Measurements from ENCODE around the gene NXF2B.
A peak's percentile ranks its signal among the peaks of the same experiment; 100 is the strongest.
"Not testable (repeated sequence)": the region's sequence is repeated elsewhere in the genome, so short reads cannot be mapped to it uniquely, and the experiment has no call there.

The NXF2B gene

DNA sequence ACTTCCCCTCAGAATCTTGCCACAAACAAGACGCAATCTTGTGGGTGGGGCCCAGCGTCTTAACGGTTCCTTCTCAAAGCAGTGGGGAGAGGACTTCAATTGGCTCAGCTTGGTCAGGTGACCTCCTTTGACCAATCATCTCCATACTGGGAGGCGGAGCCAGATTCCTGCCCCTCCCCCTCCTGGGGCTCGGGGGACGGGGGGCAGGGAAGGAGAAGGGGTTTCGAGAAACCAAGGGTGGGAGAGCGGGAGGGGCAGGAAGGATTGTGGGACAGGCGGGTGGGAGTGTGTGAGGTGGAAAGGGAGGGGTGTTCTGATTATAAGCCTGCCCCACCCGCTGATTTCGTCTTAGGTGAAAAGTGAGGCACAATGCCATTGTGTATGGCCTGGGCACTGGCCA, at the start of gene NXF2B:
TSS of gene NXF2B (minus strand) at position 101 of the 400 bp plus-strand sequence. CDS start 59,972 bp downstream, outside the sequence.
- not testable (repeated sequence) for DNase-seq (ENCODE audit: low read depth in 2 of 2, low spot score in 1 of 2)

- DNase-seq (ENCODE audit: low read depth in 2 of 2, low spot score in 1 of 2) = not testable (repeated sequence)
Measured at GRCh38 chrX:102478765-102479164, 39.0 kb upstream of the NXF2B start.

GRCh38 chrX:102471762-102472220, 32.0 kb upstream of the NXF2B start, which contains the start of gene TCP11X2:
Gene TCP11X2 (minus strand): TSS chrX:102471812.
- DNase-seq (ENCODE audit: low read depth in 2 of 2, low spot score in 1 of 2) = not testable (repeated sequence)

DNA sequence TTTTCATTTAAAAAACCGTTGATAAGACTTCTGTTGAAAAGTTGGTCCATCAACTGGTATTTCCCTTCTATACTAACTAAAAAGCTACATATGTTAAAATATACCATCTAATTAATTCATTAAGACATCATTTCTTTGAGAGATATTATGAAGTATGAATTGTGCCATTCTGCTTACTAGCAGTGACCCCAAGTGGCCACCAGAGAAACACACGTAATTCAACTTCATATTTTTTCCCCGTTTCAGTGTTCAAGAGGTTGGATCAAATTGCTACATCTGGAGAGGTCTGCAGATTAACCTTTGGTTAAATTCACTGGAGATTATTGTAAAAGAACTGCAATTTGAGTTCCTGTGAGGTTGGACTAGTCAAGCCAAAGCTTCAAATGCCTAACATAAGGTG, 30.4 kb upstream of the NXF2B start:
- not testable (repeated sequence) for DNase-seq (ENCODE audit: low read depth in 2 of 2, low spot score in 1 of 2)

GRCh38 chrX:102458615-102459014, 18.8 kb upstream of the NXF2B start:
- not testable (repeated sequence) for DNase-seq (ENCODE audit: low read depth in 2 of 2, low spot score in 1 of 2)

DNA sequence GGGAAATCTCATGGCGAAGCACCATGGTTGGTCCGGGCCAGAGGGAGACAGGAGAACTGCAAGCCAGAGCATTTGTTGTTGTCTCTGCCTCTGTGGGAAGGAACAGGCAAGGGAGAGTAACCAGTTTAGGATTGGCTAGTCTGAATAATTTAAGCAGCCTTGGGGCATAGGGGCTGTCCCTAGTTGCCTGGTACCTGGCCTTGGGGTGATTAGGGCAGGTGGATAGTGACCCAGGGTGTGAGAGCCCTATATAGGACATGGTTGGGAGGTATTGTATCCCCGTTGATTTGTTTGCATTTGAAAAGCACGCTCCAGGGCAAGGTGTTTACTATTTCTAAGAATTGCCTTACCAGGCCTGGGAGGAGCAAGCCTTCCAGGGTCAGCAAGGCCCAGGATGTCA, 25.3 kb downstream of the NXF2B start:
- not testable (repeated sequence) for DNase-seq (ENCODE audit: low read depth in 2 of 2, low spot score in 1 of 2)

DNA sequence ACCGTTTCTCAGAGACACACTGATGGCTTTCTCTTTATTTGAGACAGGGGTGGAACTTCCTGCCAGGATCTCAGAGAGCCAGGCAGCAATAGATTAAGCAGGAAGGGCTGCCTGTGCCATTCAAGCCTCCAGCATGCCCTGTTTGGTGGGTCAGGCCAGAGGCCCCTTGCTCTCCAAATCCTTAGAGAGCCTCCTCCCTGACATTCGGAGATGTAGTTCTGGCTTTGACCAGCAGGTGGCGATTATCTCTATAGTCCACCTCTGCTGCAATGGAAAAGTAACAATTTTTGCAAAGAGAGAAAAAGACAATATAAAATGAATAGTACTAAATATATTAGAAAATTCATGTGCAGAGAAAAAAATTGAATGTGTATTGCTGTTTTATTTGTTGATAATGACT, 93.9 kb downstream of the NXF2B start:
- peak; percentile 24 to 51 for DNase-seq (ENCODE audit: low read depth in 2 of 2, low spot score in 1 of 2)

DNA sequence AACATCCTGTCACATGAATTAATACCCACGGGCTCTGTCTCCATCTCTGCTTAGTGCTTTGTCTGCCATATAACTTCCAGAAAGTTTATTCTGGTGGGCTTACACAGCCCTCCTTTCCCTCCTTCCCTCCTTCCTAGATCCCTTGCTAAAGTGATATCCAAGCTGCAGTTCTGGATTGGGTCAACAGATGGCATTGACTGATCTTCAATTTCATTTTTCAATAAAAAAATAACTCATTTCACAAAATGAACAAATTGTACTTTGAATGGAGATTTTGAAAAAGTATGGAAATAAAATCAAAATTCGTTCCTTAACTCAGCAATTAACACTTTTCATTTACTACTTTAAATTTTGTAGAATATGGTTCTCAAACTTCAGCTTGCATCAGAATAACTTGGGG, 97.9 kb downstream of the NXF2B start:
- no peak for DNase-seq (ENCODE audit: low read depth in 2 of 2, low spot score in 1 of 2)

DNA sequence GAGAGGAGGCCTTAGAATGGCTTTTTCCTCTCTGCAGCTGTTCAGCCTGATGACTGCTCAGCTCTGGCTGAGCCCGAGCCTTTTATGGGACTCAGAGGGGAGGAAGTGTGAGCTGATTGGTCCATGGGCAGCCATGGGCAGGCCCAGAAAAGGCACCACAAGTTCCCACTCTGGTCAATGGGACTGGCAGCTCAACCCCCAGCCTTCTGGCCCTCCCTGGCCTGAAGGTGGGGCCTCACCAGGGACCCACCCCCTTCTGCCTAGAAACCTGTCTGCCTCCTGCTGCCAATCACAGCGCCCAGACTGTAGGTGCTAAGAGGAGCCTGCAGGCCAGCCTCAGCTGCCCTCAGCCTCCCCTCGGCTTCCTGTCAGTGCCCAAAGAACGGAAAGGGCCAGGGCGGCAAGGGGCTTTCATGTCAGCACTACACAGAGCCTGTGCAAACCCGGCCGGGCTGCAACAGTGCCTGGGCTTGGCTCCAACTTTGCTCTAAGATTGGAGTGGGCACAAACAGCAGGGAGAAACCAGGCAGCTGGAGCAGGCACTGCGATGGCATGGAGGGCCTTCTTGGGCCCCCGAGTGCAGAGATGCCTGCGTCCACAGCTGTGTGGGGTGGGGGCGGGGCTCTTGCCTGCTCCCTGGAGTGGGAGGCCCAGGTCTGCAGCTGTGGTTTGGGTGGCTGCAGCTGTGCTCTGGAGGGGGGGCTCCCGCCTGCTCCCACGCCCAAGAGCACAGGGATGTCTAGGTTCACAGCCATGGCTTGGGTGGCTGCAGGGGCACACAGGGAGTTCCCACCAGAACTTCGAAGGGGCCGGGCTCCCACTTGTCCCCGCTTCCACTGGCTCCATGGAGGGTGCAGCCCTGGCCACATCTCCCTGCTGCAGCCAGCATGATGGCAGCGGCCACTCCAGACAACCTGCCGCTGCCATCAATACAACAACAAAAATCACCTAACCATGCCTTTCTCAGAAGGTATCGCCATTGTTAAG, 100.2 kb downstream of the NXF2B start:
- no peak for DNase-seq (ENCODE audit: low read depth in 2 of 2, low spot score in 1 of 2)

DNA sequence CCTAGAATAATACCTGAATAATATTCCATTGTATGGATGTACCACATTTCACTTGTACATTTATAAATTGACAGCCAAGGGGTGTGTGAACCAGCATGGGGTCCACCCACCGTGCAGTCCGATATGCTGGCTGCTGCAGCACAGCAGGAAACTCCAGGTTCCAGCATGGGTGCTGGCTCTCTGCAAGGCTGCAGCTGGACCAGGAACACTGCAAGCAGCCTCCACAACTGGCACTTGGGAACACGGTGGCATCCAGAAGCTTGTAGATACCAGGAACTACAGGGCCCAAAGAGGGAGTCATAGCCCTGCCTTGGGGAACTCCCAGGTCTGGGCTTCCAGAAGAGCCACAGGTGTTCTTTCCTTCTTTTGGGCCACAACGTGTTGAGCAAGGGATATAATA, 101.6 kb downstream of the NXF2B start:
- no peak for DNase-seq (ENCODE audit: low read depth in 2 of 2, low spot score in 1 of 2)
